Cardiac muscle cell (in vitro differentiated cells and primary cell): ENCODE measurements around the gene GOLGA6L2. TPM values are rescaled to one million over a fixed set of nuclear protein-coding genes. Genes with fewer than 3 reads are reported as not detected.

Experiments used
- DNase-seq, 2 donors: peaks; one replicate each; pipeline versions ENCODE4 v3.0.0 to v3.0.0-alpha.2; 2010 to 2017; ENCODE audit warnings: low read depth in 1 of 2, low spot score in 1 of 2
- H3K27ac ChIP-seq: fragments of 200-600 bp; sonication (generic); 2 replicates; pipeline ENCODE4 v1.5.1; 2016
- H3K27me3 ChIP-seq: fragments of 200-600 bp; sonication (generic); 2 replicates; pipeline ENCODE4 v1.6.0; 2016; ENCODE audit warnings: control low read depth
- H3K36me3 ChIP-seq: fragments of 200-600 bp; sonication (generic); 2 replicates; pipeline ENCODE4 v1.5.1; 2016; ENCODE audit warnings: control low read depth
- H3K4me1 ChIP-seq: fragments of 200-600 bp; sonication (generic); 2 replicates; pipeline ENCODE4 v1.8.1; 2017; ENCODE audit warnings: low read depth, mild to moderate bottlenecking, mixed run types
- H3K4me3 ChIP-seq: fragments of 200-600 bp; sonication (generic); 2 replicates; pipeline ENCODE4 v1.5.1; 2016; ENCODE audit warnings: mild to moderate bottlenecking
- H3K9me3 ChIP-seq: fragments of 200-600 bp; sonication (generic); 2 replicates; pipeline ENCODE4 v1.5.1; 2017; ENCODE audit warnings: low read depth, mild to moderate bottlenecking, control low read depth
- polyA plus RNA-seq: library from polyadenylated mRNA; unstranded; fragments of >200 nt; fragmentation: Nextera tagmentation; extraction: Ambion mirVana; gene quantifications from 2 replicates; pipeline ENCODE4 v1.2.1, GENCODE V29; 2016
- total RNA-seq: library from RNA; depleted of rRNA; stranded (reverse); fragments of >200 nt; gene quantifications from 2 replicates; pipeline ENCODE4 v1.2.3, GENCODE V29; 2016
- TF ChIP-seq, protein P1 (sequence below): IDR thresholded peaks from 2 replicates; pipeline ENCODE4 v1.5.1; 2012; ENCODE audit warnings: low read depth, mild to moderate bottlenecking, low read length

GOLGA6L2 gene
- total and polyA plus RNA-seq, 2 experiments from 2014 or later, result not detected

DNA sequence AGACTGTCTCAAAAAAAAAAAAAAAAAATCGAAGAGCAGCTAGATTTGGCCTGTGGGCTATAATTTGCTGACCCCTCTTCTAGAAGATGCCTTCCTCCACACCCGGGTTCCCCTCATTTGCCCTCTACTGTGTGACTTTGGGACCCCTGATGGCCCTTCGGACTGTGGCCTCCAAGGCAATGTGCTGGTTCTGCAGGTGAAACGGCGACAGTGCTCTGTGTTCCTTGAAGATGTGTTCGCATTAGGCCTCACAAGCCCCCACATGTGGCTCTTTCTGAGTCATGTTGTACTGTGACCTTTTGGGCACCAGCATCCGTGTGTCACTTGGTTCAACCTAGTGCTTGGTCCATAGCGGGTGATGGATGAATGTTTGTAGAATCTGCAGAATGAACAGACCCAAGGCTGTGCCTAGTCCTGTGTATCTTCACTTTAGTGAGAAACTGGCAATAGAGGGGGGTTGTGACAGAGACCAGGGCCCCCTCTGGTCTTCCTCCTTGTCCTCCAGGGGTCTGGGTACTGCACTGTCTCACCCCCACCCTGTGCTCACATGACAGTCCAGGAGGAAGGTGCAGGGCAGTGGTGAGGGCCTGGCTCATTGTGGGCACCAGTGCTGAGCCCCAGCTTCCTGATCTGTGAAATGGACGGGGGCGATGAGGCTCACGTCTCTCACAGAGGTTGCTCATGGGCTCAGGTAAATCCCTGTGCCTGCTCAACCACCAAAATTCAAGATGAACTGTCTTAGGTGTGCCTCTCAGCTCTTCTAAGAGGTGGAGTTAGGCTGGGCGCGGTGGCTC lies 22.7 kb downstream of the GOLGA6L2 start:
- TF ChIP-seq, protein P1, sequence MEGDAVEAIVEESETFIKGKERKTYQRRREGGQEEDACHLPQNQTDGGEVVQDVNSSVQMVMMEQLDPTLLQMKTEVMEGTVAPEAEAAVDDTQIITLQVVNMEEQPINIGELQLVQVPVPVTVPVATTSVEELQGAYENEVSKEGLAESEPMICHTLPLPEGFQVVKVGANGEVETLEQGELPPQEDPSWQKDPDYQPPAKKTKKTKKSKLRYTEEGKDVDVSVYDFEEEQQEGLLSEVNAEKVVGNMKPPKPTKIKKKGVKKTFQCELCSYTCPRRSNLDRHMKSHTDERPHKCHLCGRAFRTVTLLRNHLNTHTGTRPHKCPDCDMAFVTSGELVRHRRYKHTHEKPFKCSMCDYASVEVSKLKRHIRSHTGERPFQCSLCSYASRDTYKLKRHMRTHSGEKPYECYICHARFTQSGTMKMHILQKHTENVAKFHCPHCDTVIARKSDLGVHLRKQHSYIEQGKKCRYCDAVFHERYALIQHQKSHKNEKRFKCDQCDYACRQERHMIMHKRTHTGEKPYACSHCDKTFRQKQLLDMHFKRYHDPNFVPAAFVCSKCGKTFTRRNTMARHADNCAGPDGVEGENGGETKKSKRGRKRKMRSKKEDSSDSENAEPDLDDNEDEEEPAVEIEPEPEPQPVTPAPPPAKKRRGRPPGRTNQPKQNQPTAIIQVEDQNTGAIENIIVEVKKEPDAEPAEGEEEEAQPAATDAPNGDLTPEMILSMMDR, result no peak

DNA sequence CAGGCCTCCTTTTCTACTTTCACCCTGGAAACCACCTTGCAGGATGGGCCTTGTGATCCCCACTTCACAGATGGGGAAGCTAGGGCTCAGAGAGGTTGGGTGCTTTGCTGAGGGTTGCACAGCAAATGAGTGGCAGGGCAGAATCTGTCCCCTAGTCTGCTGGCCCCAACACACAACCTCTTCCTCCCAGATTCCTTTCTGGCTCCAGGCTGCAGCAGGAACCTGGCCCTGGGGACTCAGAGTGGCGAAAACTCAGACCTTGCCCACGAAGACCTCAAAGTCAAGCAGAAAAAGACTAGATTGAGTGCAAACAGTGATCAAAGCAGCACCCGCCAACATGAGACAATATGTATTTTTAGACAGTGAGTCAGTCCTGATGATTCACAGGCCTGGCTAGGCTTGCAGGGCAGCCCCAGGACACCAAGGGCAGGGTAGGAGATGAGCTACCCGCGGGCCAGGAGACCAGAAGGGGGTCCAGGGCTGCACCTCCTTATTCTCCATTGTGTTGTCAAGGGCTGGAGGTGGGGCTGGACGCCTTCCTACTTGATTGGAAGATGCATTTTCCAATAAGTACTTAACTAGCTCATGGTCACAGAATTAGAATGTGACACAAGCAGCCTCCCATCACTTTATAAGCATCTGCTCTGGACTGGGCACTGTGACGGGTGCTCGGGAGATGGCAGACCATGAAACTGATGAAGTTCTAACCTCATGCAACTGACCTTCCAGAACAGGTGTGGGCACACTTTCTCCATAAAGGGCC lies 23.9 kb downstream of the GOLGA6L2 start:
- Histone ChIP-seq H3K4me3 (no peak overlapping the region), H3K27me3 (no peaks in the 10 kb centered on the region), H3K36me3 (no peaks in the 10 kb centered on the region), H3K4me1 (no peaks in the 10 kb centered on the region), H3K9me3 (no peaks in the 10 kb centered on the region), H3K27ac (no peak overlapping the region)
- TF ChIP-seq, protein P1, result no peak
- DNase-seq, result peak in 1 of 2 donors; percentile 1

More for the DNA sequence above, 22.7 kb downstream of the GOLGA6L2 start:
- Histone ChIP-seq H3K36me3 (no peaks in the 10 kb centered on the region), H3K27me3 (no peaks in the 10 kb centered on the region), H3K27ac (no peak overlapping the region), H3K4me3 (no peak overlapping the region), H3K4me1 (no peaks in the 10 kb centered on the region), H3K9me3 (no peaks in the 10 kb centered on the region)
- DNase-seq, result no peak

DNA sequence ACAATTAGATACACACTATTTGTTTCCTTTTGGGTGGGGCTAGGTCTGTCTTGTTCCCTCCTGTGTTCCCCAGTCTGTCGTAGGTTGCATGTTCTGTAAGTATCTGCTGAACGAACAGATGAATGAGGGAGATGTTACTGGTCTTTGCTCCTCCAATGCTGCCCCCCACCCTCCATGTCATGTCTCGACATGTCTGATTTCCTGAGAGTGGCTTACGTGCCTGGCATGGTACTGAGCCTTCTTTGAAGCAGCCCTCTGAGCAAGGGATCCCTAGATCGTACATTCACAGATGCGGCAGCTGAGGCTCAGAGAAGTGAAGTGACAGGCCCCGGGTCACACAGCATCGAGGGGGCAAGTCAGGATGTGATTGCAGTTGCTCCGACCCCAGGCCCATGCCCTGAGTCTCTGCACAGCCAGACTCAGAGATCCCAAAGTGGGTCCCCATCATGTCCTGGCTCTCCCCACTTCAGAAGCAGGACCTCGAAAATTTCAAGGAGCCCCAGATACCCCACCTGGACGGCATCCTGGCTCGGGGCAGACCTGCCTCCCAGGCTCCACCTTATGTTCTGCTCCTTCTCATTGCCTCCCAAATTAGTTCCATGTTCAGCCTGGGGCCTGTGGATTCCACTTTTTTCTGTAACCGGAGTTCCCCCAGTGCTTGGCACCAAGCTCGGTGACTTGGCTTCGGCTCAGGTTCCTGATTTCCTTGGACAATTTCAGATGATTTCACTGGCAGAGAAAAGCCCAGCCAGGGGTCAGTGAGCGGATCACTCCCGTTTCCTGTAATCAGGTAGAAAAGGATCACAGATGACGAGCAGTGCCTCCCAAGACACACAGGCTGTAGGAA lies 24.7 kb downstream of the GOLGA6L2 start:
- Histone ChIP-seq H3K27ac (no peak overlapping the region), H3K4me3 (no peak overlapping the region)

DNA sequence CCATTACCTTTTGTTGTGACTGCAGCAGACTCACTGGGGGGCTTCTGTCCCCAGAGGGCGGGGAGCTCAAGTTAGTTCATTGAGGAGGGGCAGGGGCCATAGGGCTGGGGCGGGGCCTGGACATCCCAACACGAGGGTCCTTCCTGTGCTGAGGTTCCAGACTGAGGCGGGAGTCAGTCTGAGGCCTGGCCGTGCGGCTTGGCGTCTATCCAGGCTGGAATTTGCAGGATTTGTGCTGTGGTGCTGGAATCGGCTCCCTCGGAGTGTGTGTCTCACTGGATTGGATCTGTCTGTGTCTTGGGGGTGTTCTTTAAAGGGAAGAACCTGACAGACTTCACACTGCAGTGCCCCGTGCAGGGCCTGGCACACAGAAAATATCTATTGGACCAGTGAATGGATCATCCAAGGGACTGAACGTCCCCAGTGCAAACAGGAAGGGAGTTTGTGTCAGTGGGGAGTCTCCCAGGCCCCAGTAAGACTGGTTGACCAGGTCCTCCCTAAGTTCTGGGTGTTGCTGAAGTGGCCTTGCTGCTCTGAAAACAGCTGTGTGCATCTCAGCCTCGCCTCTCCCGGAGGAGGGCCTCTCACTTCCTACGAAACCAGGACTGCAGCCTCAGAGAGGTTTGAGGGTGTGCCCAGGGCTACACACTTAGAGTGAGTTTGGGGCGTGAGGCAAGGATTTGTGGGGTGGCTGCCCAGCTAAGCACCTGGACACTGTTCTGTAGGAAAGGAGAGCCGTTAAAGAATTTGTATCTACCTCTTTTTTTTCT lies 26.1 kb downstream of the GOLGA6L2 start:
- TF ChIP-seq, protein P1, result no peak
- H3K27ac ChIP-seq, result no peak overlapping the region
- H3K36me3 ChIP-seq, result no peaks in the 10 kb centered on the region
- no peaks in the 10 kb centered on the region for H3K9me3 ChIP-seq
- H3K4me1 ChIP-seq, result no peaks in the 10 kb centered on the region
- no peak for DNase-seq
- H3K27me3 ChIP-seq, result no peaks in the 10 kb centered on the region
- H3K4me3 ChIP-seq, result no peak overlapping the region

More for the DNA sequence above, 24.7 kb downstream of the GOLGA6L2 start:
- Histone ChIP-seq H3K9me3 (no peaks in the 10 kb centered on the region), H3K27me3 (no peaks in the 10 kb centered on the region), H3K4me1 (no peaks in the 10 kb centered on the region), H3K36me3 (no peaks in the 10 kb centered on the region)
- TF ChIP-seq, protein P1, result no peak
- peak in 1 of 2 donors; percentile 10 for DNase-seq
